GM12878 (cell line): ENCODE measurements around the gene CLRN3.

Experiments used
- IRF4 ChIP-seq: IDR thresholded peaks from 2 replicates; pipeline ENCODE4 v1.6.1; 2011; ENCODE audit warnings: low read depth, low read length
- JUNB ChIP-seq: IDR thresholded peaks from 2 replicates; pipeline ENCODE4 v1.6.1; 2016; ENCODE audit warnings: antibody characterized with exemption, mild to moderate bottlenecking
- MEF2B ChIP-seq: fragments of 450-650 bp; IDR thresholded peaks from 2 replicates; pipeline ENCODE4 v1.6.1; 2018; ENCODE audit warnings: mild to moderate bottlenecking, moderate library complexity; ENCODE audit not compliant: partially characterized antibody, poor library complexity, severe bottlenecking
- REST ChIP-seq: IDR thresholded peaks from 2 replicates; pipeline ENCODE4 v1.6.1; 2012; ENCODE audit warnings: mild to moderate bottlenecking, low read depth, low read length
- SUZ12 ChIP-seq: fragments of 200-600 bp; sonication (generic); IDR thresholded peaks from one replicate; pipeline ENCODE4 v1.6.1; 2018; ENCODE audit warnings: antibody characterized with exemption, mild to moderate bottlenecking; ENCODE audit not compliant: unreplicated experiment
- TF ChIP-seq, protein P1 (sequence below): IDR thresholded peaks from 2 replicates; pipeline ENCODE4 v1.6.1; 2012; ENCODE audit warnings: low read depth, low read length, improper control_type of control experiment

DNA sequence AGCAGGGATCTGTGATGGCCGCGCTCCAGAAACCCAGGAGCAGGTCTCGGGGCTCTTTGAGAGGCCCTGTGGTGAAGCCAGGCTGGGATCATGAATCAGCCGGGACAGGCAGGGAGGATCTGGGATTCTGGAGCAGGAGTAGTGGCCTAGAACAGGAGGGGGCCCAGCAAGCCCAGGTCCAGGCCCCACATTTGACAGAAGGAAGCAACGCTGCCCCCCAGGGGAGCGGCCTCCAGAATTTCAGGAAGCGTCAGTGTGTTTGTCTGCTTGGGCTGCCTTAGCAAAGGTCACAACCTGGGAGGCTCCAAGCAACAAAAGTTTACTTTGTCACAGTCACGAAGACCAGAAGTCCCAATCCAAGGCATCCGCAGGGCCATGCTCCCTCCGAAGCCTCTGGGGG is 36.8 kb downstream of the CLRN3 start:
- TF ChIP-seq REST (no peak), JUNB (no peak), MEF2B (no peak), SUZ12 (no peak), IRF4 (no peak)
- TF ChIP-seq, protein P1, sequence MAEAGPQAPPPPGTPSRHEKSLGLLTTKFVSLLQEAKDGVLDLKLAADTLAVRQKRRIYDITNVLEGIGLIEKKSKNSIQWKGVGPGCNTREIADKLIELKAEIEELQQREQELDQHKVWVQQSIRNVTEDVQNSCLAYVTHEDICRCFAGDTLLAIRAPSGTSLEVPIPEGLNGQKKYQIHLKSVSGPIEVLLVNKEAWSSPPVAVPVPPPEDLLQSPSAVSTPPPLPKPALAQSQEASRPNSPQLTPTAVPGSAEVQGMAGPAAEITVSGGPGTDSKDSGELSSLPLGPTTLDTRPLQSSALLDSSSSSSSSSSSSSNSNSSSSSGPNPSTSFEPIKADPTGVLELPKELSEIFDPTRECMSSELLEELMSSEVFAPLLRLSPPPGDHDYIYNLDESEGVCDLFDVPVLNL = no peak
